ENCODE measurements around the gene ADAMTS5.

Gene ADAMTS5

GRCh38 chr21:26961698-26962097 is 5.2 kb downstream of the ADAMTS5 start:
- CTCF ChIA-PET: interaction anchor here (0.8 kb wide), 1 partner anchor 1784 kb away, joined by 4 read pairs; no protein-coding TSS in a partner anchor
- H3K4me3 Mint-ChIP-seq: no peak overlapping the region
- H3K9me3 Mint-ChIP-seq: no peaks in the 10 kb centered on the region
- peaks cover 24% of the 10 kb centered on the region for H3K27me3 Mint-ChIP-seq
- DNase-seq: no peak
- H3K27ac Mint-ChIP-seq: no peak overlapping the region
- H3K36me3 Mint-ChIP-seq: no peaks in the 10 kb centered on the region
- no peaks in the 10 kb centered on the region for H3K4me1 Mint-ChIP-seq

- Mint-ChIP-seq H3K4me1 (no peaks in the 10 kb centered on the region), H3K9me3 (no peaks in the 10 kb centered on the region), H3K36me3 (no peaks in the 10 kb centered on the region), H3K27ac (no peak overlapping the region), H3K4me3 (no peak overlapping the region), H3K27me3 (no peaks in the 10 kb centered on the region)
- CTCF ChIA-PET: no interaction called here
- no peak for DNase-seq
Observed at GRCh38 chr21:26958788-26959187, 8.1 kb downstream of the ADAMTS5 start.

DNA sequence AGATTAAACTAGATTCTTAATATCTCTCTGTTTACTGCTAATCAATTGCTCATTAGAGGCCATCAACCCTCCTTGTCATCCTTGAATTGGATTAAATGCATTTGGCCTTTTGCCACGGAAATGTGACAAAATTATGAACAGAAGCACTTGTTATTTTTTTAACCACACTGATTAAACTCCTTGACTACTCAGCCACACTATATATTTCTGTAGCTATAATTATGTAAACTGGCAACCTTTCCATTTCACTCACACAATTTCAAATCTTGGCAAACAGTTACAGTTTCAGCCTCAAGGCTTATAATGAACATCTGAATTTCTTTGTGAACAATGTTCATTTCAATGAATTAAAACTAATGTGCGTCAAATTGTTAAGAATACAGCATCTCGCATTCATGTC is 10.1 kb downstream of the ADAMTS5 start:
- Mint-ChIP-seq H3K4me3 (no peak overlapping the region), H3K27me3 (no peaks in the 10 kb centered on the region), H3K4me1 (no peaks in the 10 kb centered on the region), H3K27ac (no peak overlapping the region), H3K9me3 (no peaks in the 10 kb centered on the region), H3K36me3 (no peaks in the 10 kb centered on the region)
- CTCF ChIA-PET: no interaction called here
- DNase-seq: no peak

- CTCF ChIA-PET: no interaction called here
- Mint-ChIP-seq H3K36me3 (no peaks in the 10 kb centered on the region), H3K9me3 (no peaks in the 10 kb centered on the region), H3K27ac (no peak overlapping the region), H3K4me1 (no peaks in the 10 kb centered on the region), H3K27me3 (no peaks in the 10 kb centered on the region), H3K4me3 (no peak overlapping the region)
- DNase-seq: no peak
Observed at GRCh38 chr21:26956216-26956615, 10.7 kb downstream of the ADAMTS5 start.

DNA sequence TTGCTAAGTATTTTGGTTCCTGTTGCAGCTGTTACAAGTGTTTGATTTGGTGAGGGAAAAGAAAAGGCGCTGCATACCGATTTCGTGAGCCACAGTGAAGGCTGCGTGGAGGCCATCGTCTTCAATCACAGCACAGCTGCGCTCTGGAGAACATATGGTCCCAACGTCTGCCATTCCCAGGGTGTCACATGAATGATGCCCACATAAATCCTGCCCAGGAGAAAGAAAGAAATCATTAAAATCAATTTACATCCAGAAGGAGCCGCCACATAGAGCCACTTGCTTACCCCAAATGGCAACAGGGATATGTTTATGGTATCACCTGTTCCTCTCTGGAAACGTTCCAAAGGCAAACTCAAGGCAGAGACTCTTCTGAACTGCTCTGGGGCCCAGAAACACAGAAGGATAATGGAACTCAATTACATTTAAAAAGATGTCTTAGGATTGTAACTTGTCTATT is 12.2 kb downstream of the ADAMTS5 start:
- CTCF ChIA-PET: no interaction called here
- no peak for DNase-seq
- no peaks in the 10 kb centered on the region for H3K36me3 Mint-ChIP-seq
- no peaks in the 10 kb centered on the region for H3K9me3 Mint-ChIP-seq
- H3K4me3 Mint-ChIP-seq: no peak overlapping the region
- no peak overlapping the region for H3K27ac Mint-ChIP-seq
- H3K4me1 Mint-ChIP-seq: no peaks in the 10 kb centered on the region
- no peaks in the 10 kb centered on the region for H3K27me3 Mint-ChIP-seq

- Mint-ChIP-seq H3K4me1 (no peaks in the 10 kb centered on the region), H3K9me3 (no peaks in the 10 kb centered on the region), H3K27ac (no peak overlapping the region), H3K27me3 (no peaks in the 10 kb centered on the region), H3K4me3 (no peak overlapping the region), H3K36me3 (no peaks in the 10 kb centered on the region)
- DNase-seq: no peak
- CTCF ChIA-PET: no interaction called here
Observed at GRCh38 chr21:26952374-26953066, 14.4 kb downstream of the ADAMTS5 start.

DNA sequence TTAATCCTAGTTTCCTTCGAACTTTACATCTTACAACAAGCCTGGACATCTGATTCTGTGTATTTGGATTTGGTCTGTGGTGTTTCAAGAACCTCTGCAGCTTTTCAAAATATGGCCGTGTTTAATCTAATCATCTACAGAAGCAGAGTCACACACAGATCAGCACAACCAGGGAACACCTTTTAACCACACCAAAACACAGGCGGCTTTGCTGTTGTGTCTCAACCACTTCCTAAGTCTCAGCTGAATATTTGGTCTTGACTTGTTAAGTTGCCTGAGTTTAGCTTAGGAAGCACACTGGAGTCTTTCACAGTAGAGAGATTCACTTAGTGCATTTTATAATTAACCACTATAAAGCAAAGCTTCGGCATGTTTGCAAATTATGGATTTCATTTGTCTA is 17.1 kb downstream of the ADAMTS5 start:
- Mint-ChIP-seq H3K27ac (no peak overlapping the region), H3K9me3 (no peaks in the 10 kb centered on the region), H3K27me3 (no peaks in the 10 kb centered on the region), H3K36me3 (no peaks in the 10 kb centered on the region), H3K4me1 (no peaks in the 10 kb centered on the region), H3K4me3 (no peak overlapping the region)
- DNase-seq: no peak
- CTCF ChIA-PET: no interaction called here

GRCh38 chr21:26948194-26948593 is 18.7 kb downstream of the ADAMTS5 start:
- H3K4me1 Mint-ChIP-seq: no peaks in the 10 kb centered on the region
- H3K9me3 Mint-ChIP-seq: no peaks in the 10 kb centered on the region

GRCh38 chr21:26946744-26947446 is 20.0 kb downstream of the ADAMTS5 start:
- H3K4me1 Mint-ChIP-seq: no peaks in the 10 kb centered on the region
- H3K36me3 Mint-ChIP-seq: no peaks in the 10 kb centered on the region
- no peak for DNase-seq
- H3K4me3 Mint-ChIP-seq: no peak overlapping the region
- CTCF ChIA-PET: interaction anchor here (0.6 kb wide), 1 partner anchor 17 kb away, joined by 3 read pairs; no protein-coding TSS in a partner anchor
- H3K27me3 Mint-ChIP-seq: no peaks in the 10 kb centered on the region
- no peaks in the 10 kb centered on the region for H3K9me3 Mint-ChIP-seq
- no peak overlapping the region for H3K27ac Mint-ChIP-seq

More at GRCh38 chr21:26948194-26948593, 18.7 kb downstream of the ADAMTS5 start:
- Mint-ChIP-seq H3K4me3 (no peak overlapping the region), H3K27me3 (no peaks in the 10 kb centered on the region), H3K36me3 (no peaks in the 10 kb centered on the region), H3K27ac (no peak overlapping the region)
- DNase-seq: no peak
- CTCF ChIA-PET: interaction anchor here (1.2 kb wide), 1 partner anchor 14 kb away, joined by 4 read pairs; no protein-coding TSS in a partner anchor

- Mint-ChIP-seq H3K4me3 (no peak overlapping the region), H3K9me3 (no peaks in the 10 kb centered on the region), H3K27ac (no peak overlapping the region), H3K27me3 (no peaks in the 10 kb centered on the region), H3K36me3 (no peaks in the 10 kb centered on the region), H3K4me1 (no peaks in the 10 kb centered on the region)
- DNase-seq: no peak
- CTCF ChIA-PET: no interaction called here
Observed at GRCh38 chr21:26945916-26946675, 20.8 kb downstream of the ADAMTS5 start.

GRCh38 chr21:26943921-26944320 is 23.0 kb downstream of the ADAMTS5 start:
- DNase-seq: no peak
- H3K4me3 Mint-ChIP-seq: no peak overlapping the region
- H3K27ac Mint-ChIP-seq: no peak overlapping the region
- H3K27me3 Mint-ChIP-seq: no peaks in the 10 kb centered on the region
- H3K4me1 Mint-ChIP-seq: no peaks in the 10 kb centered on the region
- no peaks in the 10 kb centered on the region for H3K9me3 Mint-ChIP-seq
- no peaks in the 10 kb centered on the region for H3K36me3 Mint-ChIP-seq
- CTCF ChIA-PET: no interaction called here

- H3K27ac Mint-ChIP-seq: no peak overlapping the region
- CTCF ChIA-PET: no interaction called here
- H3K4me1 Mint-ChIP-seq: no peaks in the 10 kb centered on the region
- no peaks in the 10 kb centered on the region for H3K36me3 Mint-ChIP-seq
- no peaks in the 10 kb centered on the region for H3K9me3 Mint-ChIP-seq
- H3K4me3 Mint-ChIP-seq: no peak overlapping the region
- H3K27me3 Mint-ChIP-seq: no peaks in the 10 kb centered on the region
- DNase-seq: no peak
Observed at GRCh38 chr21:26941421-26941820, 25.5 kb downstream of the ADAMTS5 start.

- no peaks in the 10 kb centered on the region for H3K27me3 Mint-ChIP-seq
- no peaks in the 10 kb centered on the region for H3K36me3 Mint-ChIP-seq
- H3K4me3 Mint-ChIP-seq: no peak overlapping the region
- no peaks in the 10 kb centered on the region for H3K9me3 Mint-ChIP-seq
- CTCF ChIA-PET: no interaction called here
- H3K27ac Mint-ChIP-seq: no peak overlapping the region
- H3K4me1 Mint-ChIP-seq: no peaks in the 10 kb centered on the region
- no peak for DNase-seq
Observed at GRCh38 chr21:26939601-26940111, 27.2 kb downstream of the ADAMTS5 start.

- H3K9me3 Mint-ChIP-seq: no peaks in the 10 kb centered on the region
- CTCF ChIA-PET: no interaction called here
- no peak overlapping the region for H3K4me3 Mint-ChIP-seq
- no peak overlapping the region for H3K27ac Mint-ChIP-seq
- no peaks in the 10 kb centered on the region for H3K27me3 Mint-ChIP-seq
- H3K36me3 Mint-ChIP-seq: no peaks in the 10 kb centered on the region
- no peak for DNase-seq
- no peaks in the 10 kb centered on the region for H3K4me1 Mint-ChIP-seq
Observed at GRCh38 chr21:26936641-26937040, 30.2 kb downstream of the ADAMTS5 start.

Data from activated naive CD4-positive, alpha-beta T cell treated with anti-CD3 and anti-CD28 coated beads, Interleukin-2, amount 10 ng/mL, durations not matched to agents 7 days and 5 days (primary cell).